Astrocyte of the spinal cord (primary cell): ENCODE data around the gene ZBTB37.

ENCODE experiments used
- DNase-seq: peaks from one replicate; pipeline ENCODE4 v3.0.0; 2011; ENCODE audit warnings: low read depth, low spot score
- H3K4me3 ChIP-seq: 2 replicates; pipeline ENCODE4 v1.5.1; 2011; ENCODE audit warnings: low read depth, mild to moderate bottlenecking, low read length, moderate library complexity
- in situ Hi-C: cut with HindIII; loops from 2 replicates; pipeline ENCODE4 v1.10.0; 2017; ENCODE audit warnings: low sequenced_read_pairs
- TF ChIP-seq, protein P1 (sequence below): IDR thresholded peaks from 2 replicates; pipeline ENCODE4 v1.5.1; 2012; ENCODE audit warnings: low read depth, mild to moderate bottlenecking, low read length, inconsistent platforms

The ZBTB37 gene

DNA sequence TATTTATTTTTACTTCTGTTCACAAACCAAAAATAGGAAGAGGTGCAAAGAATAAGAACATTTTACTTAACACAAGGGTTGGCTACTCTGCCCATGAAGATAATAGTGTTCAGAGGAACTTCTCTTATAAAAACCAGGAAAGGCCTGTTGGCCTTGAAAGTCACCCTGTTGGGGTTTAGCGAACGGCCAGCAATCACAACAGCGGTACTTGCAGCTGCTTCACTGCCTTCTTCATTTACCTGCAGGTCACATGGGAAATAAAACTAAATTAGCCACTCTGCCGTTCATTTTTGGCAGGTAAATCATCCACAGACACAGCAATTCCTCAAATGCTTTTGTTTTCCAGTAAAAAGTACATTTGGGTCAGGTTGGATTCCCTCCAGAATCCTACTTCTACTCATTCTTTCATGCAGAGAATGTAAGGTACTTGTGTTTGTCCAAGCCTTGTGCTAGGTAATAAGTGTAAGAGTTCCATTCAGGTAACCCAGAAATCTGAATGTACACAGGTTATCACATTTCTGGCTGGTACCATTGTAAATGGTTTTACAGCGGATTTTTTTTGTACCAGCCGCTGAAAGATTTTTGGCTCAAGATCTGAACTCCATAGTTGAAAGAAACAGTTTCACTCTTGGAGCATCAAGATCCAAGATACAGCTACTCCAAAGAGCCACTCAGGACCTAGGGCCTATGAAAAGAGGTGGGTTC lies 35.8 kb downstream of the ZBTB37 start:
- TF ChIP-seq, protein P1, sequence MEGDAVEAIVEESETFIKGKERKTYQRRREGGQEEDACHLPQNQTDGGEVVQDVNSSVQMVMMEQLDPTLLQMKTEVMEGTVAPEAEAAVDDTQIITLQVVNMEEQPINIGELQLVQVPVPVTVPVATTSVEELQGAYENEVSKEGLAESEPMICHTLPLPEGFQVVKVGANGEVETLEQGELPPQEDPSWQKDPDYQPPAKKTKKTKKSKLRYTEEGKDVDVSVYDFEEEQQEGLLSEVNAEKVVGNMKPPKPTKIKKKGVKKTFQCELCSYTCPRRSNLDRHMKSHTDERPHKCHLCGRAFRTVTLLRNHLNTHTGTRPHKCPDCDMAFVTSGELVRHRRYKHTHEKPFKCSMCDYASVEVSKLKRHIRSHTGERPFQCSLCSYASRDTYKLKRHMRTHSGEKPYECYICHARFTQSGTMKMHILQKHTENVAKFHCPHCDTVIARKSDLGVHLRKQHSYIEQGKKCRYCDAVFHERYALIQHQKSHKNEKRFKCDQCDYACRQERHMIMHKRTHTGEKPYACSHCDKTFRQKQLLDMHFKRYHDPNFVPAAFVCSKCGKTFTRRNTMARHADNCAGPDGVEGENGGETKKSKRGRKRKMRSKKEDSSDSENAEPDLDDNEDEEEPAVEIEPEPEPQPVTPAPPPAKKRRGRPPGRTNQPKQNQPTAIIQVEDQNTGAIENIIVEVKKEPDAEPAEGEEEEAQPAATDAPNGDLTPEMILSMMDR = no peak
- DNase-seq = no peak
- in situ Hi-C loops = no loop called here
- H3K4me3 ChIP-seq = no peak overlapping the region

DNA sequence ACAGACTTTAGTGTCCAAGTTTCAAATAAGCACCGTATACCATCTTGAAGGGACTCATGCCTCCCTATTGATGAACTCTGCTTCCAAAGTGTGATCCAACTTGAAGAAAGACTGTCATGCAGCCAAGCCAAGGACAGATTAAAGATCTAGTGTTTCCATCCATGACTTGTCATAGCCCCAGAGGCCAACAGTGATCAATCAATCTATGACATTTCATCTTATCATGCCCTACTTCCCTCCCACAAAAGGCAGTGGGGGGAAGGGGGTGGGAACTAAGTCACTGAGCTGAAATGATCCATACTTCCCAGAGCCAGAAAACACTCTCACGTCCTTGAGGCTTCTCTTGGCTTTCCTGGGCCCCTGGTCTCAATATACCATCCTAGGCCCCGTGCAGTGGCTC lies 44.9 kb downstream of the ZBTB37 start:
- in situ Hi-C loops = no loop called here
- TF ChIP-seq, protein P1 = no peak
- DNase-seq = no peak
- H3K4me3 ChIP-seq = no peak overlapping the region

DNA sequence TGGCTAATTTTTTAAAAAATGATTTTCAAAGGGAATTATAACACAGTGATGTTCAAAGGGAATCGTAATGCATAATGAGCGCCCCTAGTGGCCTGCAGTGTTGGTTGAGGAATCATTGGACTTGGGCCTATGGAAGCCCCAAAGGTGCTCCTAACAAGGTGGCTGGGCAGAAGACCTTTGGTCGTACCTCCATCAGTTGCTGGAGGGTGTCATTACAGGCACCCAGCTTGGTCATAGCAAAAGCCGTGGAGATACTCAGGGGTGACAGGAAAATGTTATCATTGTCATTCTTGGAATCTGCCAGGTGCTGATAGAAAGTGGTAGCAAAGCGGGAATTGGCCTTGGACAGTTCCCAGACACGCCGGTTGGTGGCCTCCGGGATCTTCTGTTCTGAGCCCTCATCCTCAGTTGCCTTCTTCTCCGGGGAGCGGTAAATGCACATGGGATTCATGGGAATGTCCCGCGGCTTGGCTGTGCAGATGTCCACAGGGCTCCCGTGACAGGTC lies 46.2 kb downstream of the ZBTB37 start:
- DNase-seq = no peak
- TF ChIP-seq, protein P1 = peak; percentile 65
- no peak overlapping the region for H3K4me3 ChIP-seq
- in situ Hi-C loops = no loop called here

DNA sequence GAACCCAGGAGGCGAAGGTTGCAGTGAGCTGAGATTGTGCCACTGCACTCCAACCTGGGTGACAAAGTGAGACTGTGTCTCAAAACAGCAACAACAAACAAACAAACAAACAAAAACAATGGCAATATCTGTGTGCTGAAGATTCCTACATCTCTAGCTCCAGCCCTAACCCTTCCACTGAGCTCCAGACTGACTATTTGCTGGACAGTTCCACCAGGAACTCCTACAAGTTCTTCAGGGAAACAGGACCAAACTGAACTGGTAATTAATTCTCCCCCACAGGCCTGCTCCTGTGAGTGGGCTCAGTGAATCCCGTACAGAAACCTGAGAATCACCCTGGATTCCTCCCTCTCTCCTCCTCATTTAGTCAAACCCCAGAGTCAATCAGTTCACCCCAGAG lies 47.4 kb downstream of the ZBTB37 start:
- no peak overlapping the region for H3K4me3 ChIP-seq
- in situ Hi-C loops = no loop called here
- DNase-seq = no peak
- TF ChIP-seq, protein P1 = no peak

DNA sequence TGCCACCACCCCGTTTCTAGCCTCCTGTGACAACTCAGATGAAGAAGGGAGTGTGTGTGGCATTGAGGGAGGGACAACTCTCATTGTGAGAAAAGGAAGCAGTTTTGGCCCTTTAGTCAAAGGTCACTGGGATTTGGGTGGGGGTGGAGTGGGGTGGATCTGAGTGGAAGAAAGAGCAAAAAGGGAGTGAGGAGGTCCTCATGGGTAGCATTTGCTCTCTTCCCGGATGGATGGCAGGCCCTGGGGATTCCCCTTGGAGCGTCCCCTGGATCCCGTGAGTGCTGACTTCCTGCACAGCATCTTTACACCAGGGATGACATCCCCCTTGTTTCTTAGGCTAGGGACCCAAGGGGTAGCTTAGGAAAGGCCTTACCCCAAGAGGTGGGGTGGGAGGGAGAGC lies 48.5 kb downstream of the ZBTB37 start:
- in situ Hi-C loops = no loop called here
- TF ChIP-seq, protein P1 = no peak
- no peak for DNase-seq
- no peak overlapping the region for H3K4me3 ChIP-seq

DNA sequence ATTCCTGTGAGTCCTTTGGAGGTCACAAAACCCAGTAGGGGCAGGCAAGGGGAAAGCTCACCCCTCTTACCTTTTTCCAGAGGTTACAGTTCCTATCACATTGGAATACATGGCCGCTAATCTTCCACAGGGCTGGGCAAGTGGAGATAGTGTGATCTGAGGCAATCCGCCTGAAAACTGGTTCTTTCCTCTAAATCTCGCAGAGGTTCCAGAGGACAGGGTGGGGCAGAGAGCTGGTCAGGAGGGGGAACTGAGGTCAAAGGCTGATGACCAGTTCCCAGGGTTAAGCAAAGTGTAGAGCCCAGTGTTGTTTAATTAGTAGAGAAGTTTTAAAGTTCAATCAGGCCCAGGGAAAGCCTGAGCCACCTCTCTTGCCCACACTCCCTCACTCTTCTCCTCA lies 49.0 kb downstream of the ZBTB37 start, which contains the start of gene SERPINC1:
SERPINC1 (minus strand) TSS at position 179 of the 400 bp plus-strand sequence; CDS start at position 111, 68 bp downstream.
- no peak for DNase-seq
- no peak within 1 kb of the TSS for H3K4me3 ChIP-seq
- TF ChIP-seq, protein P1 = no peak
- in situ Hi-C loops = no loop called here
